Panc1 (cell line): ENCODE data around the gene MYO18A. TPM values are rescaled to one million over a fixed set of nuclear protein-coding genes. Genes with fewer than 3 reads are reported as not detected.

Experiments
- ATAC-seq: fragments of 200-7000 bp; cut with Tn5 transposase; 2 replicates; pipeline ENCODE4 v1.9.1; 2020; ENCODE audit warnings: mild to moderate bottlenecking, moderate library complexity
- BruUV-seq: library from RNA; stranded (reverse); fragments of 400-500 nt; replicated peaks from 2 replicates; lab custom pipeline; 2021; lab: Mats Ljungman, UMichigan
- CTCF ChIA-PET: fragments of 300-600 bp; sonication (Branson Sonifier 250); formaldehyde crosslinking; loops from one replicate; lab custom pipeline; 2022; ENCODE audit warnings: antibody characterized with exemption; lab: Charles Lee
- POLR2A ChIA-PET: fragments of 300-600 bp; sonication (Branson Sonifier 250); formaldehyde crosslinking; loops from one replicate; lab custom pipeline; 2022; ENCODE audit warnings: antibody characterized with exemption; lab: Charles Lee
- DNase-seq: peaks from one replicate; pipeline ENCODE4 v3.0.0-alpha.2; 2010; ENCODE audit warnings: low read depth, low spot score
- H3K27ac ChIP-seq: 2 replicates; pipeline ENCODE4 v1.5.1; 2011; ENCODE audit warnings: mild to moderate bottlenecking, low read length, inconsistent platforms
- H3K27me3 ChIP-seq: fragments of 200-500 bp; sonication (Bioruptor generic); 2 replicates; pipeline ENCODE4 v1.6.0; 2014; ENCODE audit warnings: low read length, inconsistent platforms; ENCODE audit not compliant: control insufficient read depth, insufficient read depth
- H3K36me3 ChIP-seq: fragments of 200-500 bp; sonication (Bioruptor generic); 2 replicates; pipeline ENCODE4 v1.5.1; 2014; ENCODE audit warnings: inconsistent platforms, mild to moderate bottlenecking, low read length, moderate library complexity; ENCODE audit not compliant: control insufficient read depth, insufficient read depth
- H3K4me1 ChIP-seq: 2 replicates; pipeline ENCODE4 v1.5.1; 2011; ENCODE audit warnings: inconsistent platforms, mild to moderate bottlenecking, low read length, moderate library complexity; ENCODE audit not compliant: control insufficient read depth, insufficient read depth
- H3K4me3 ChIP-seq, 2 experiments: 2 replicates each; pipeline ENCODE4 v1.5.1; 2011 to 2012; ENCODE audit warnings: low read depth in 2 of 2, low read length in 2 of 2, mild to moderate bottlenecking in 2 of 2, inconsistent platforms in 1 of 2, moderate library complexity in 1 of 2
- H3K9me3 ChIP-seq: fragments of 200-500 bp; sonication (Bioruptor generic); 2 replicates; pipeline ENCODE4 v1.5.1; 2014; ENCODE audit warnings: low read depth, mild to moderate bottlenecking, inconsistent platforms, low read length, moderate library complexity; ENCODE audit not compliant: control insufficient read depth, insufficient read depth
- CTCF ChIP-seq: fragments of 450-650 bp; IDR thresholded peaks from 2 replicates; pipeline ENCODE4 v1.5.1; 2017; ENCODE audit warnings: mild to moderate bottlenecking
- POLR2AphosphoS5 ChIP-seq: IDR thresholded peaks from 2 replicates; pipeline ENCODE4 v1.6.1; 2012; ENCODE audit warnings: mild to moderate bottlenecking, low read depth, low read length, moderate library complexity
- REST ChIP-seq, 2 experiments: IDR thresholded peaks; 2 replicates each; pipeline ENCODE4 v1.6.1; 2011 to 2012; ENCODE audit warnings: low read depth in 2 of 2, control low read depth in 1 of 2, low read length in 1 of 2, mild to moderate bottlenecking in 1 of 2, moderate library complexity in 1 of 2; ENCODE audit not compliant: insufficient read depth in 1 of 2
- SIN3A ChIP-seq: IDR thresholded peaks from 2 replicates; pipeline ENCODE4 v1.6.1; 2012; ENCODE audit warnings: low read depth, mild to moderate bottlenecking, low read length, moderate library complexity, borderline replicate concordance; ENCODE audit not compliant: insufficient read depth
- TCF7L2 ChIP-seq: IDR thresholded peaks from 2 replicates; pipeline ENCODE4 v1.6.1; 2011; ENCODE audit warnings: mild to moderate bottlenecking, low read depth, low read length, inconsistent platforms
- in situ Hi-C: cut with HindIII; loops from 2 replicates; pipeline ENCODE4 v1.10.0; 2016; ENCODE audit warnings: low sequenced_read_pairs, low pct_unique_long_range_greater_than_20kb
- intact Hi-C: fragments of 100-400 bp; cut with micrococcal nuclease; formaldehyde crosslinking; loops from one replicate; pipeline ENCODE4 v1.10.0; 2022; ENCODE audit not compliant: unreplicated experiment
- total RNA-seq: library from RNA; stranded (reverse); gene quantifications from one replicate; pipeline ENCODE4 v1.2.1, GENCODE V29; 2021; ENCODE audit not compliant: unreplicated experiment

Gene MYO18A
- total RNA-seq, 1 experiment from 2014 or later, result 108 TPM

- intact Hi-C loops, result no loop called here
- no peak overlapping the region for H3K27ac ChIP-seq
- no peaks in the 10 kb centered on the region for H3K4me1 ChIP-seq
- no peaks in the 10 kb centered on the region for H3K27me3 ChIP-seq
- no peak for DNase-seq
- H3K36me3 ChIP-seq, result no peaks in the 10 kb centered on the region
- ATAC-seq, result no peak
- no peak for TF ChIP-seq SIN3A
- no peak for TF ChIP-seq REST (IDR thresholded peaks at IDR 0.05; ENCODE audit: insufficient read depth in 1 of 2, low read depth in 2 of 2, low read length in 1 of 2)
- no peak for TF ChIP-seq POLR2AphosphoS5
- no peak for TF ChIP-seq CTCF
- no peak for TF ChIP-seq TCF7L2
- H3K9me3 ChIP-seq, result no peaks in the 10 kb centered on the region
- no peak overlapping the region for H3K4me3 ChIP-seq
- CTCF ChIA-PET, result no interaction called here
- in situ Hi-C loops, result no loop called here
- POLR2A ChIA-PET, result no interaction called here
- no TSS peak for BruUV-seq
Observed at GRCh38 chr17:29062215-29062614, 118.0 kb downstream of the MYO18A start.

GRCh38 chr17:29061036-29061435 is 119.2 kb downstream of the MYO18A start:
- H3K27ac ChIP-seq, result no peak overlapping the region
- CTCF ChIA-PET, result no interaction called here

More at GRCh38 chr17:29061036-29061435, 119.2 kb downstream of the MYO18A start:
- POLR2A ChIA-PET, result no interaction called here
- ATAC-seq (no peak), DNase-seq (no peak)
- TF ChIP-seq SIN3A (no peak), TCF7L2 (no peak), CTCF (no peak), POLR2AphosphoS5 (no peak), REST (IDR thresholded peaks at IDR 0.05; ENCODE audit: insufficient read depth in 1 of 2, low read depth in 2 of 2, low read length in 1 of 2) (no peak)
- H3K4me3 ChIP-seq, result no peak overlapping the region
- no peaks in the 10 kb centered on the region for H3K9me3 ChIP-seq
- intact Hi-C loops, result no loop called here
- H3K4me1 ChIP-seq, result no peaks in the 10 kb centered on the region
- no peaks in the 10 kb centered on the region for H3K27me3 ChIP-seq
- no peaks in the 10 kb centered on the region for H3K36me3 ChIP-seq
- BruUV-seq, result no TSS peak
- in situ Hi-C loops, result no loop called here
